Measurements from ENCODE around the gene KBTBD12.

DNA sequence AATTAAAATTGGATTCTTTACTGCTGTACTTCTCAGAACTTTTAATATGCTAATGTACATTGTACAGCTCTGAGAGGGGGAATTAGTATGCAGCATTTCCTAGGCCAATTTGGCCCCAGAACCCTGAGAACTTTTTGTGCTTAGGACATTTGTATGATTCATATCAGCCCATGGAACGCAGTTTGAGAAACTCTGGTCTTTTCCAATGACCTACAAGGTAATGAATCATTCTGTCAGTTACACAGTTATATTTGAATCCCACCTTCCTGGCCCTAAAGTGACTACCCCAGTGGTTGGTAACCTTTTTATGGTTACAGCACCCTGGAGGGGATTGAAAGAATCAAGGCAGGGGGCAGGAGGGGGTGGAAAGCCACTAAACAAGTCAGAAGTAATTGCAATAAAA lies 25.6 kb upstream of the KBTBD12 start:
- TF ChIP-seq EZH2 (IDR thresholded peaks at IDR 0.05; ENCODE audit: borderline replicate concordance, low read length), result no peak
- TF ChIP-seq, protein P1, sequence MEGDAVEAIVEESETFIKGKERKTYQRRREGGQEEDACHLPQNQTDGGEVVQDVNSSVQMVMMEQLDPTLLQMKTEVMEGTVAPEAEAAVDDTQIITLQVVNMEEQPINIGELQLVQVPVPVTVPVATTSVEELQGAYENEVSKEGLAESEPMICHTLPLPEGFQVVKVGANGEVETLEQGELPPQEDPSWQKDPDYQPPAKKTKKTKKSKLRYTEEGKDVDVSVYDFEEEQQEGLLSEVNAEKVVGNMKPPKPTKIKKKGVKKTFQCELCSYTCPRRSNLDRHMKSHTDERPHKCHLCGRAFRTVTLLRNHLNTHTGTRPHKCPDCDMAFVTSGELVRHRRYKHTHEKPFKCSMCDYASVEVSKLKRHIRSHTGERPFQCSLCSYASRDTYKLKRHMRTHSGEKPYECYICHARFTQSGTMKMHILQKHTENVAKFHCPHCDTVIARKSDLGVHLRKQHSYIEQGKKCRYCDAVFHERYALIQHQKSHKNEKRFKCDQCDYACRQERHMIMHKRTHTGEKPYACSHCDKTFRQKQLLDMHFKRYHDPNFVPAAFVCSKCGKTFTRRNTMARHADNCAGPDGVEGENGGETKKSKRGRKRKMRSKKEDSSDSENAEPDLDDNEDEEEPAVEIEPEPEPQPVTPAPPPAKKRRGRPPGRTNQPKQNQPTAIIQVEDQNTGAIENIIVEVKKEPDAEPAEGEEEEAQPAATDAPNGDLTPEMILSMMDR (conservative IDR thresholded peaks at IDR 0.05 in 1 of 2, IDR thresholded peaks at IDR 0.05 in 1 of 2; ENCODE audit: extremely low read depth in 1 of 2, insufficient read depth in 1 of 2, low read depth in 1 of 2, low read length in 2 of 2), result no peak
